ENCODE measurements around the gene XAB2. TPM values are rescaled to one million over a fixed set of nuclear protein-coding genes. Genes with fewer than 3 reads are reported as not detected.

The XAB2 gene
- total RNA-seq = 10 to 100 TPM; 75.6 to 77.2 TPM
- polyA plus RNA-seq = 1 to 10 TPM; 5.4 to 9.6 TPM

GRCh38 chr19:7629347-7630054, at the start of gene XAB2, which contains the start of gene PET100:
TSS of gene XAB2 (minus strand) at chr19:7629545. CDS start at chr19:7629527, 18 bp downstream.
TSS of gene PET100 (plus strand) at chr19:7629793. CDS start at chr19:7629834, 41 bp downstream.
- H3K36me3 ChIP-seq (ENCODE audit: insufficient read depth, low read length) = peaks cover 26% of the 10 kb centered on the region
- peaks cover 4 to 33% of the 10 kb centered on the region in 2 donors for H3K36me3 Mint-ChIP-seq
- no peaks in the 10 kb centered on the region for H3K27me3 ChIP-seq (ENCODE audit: insufficient read depth, low read length)
- peak; percentile 93 to 98 (median 96) for DNase-seq
- H3K4me3 ChIP-seq (ENCODE audit: low read length in 2 of 2) = peak within 1 kb of the TSS; percentile 81 to 96
- H3K4me3 Mint-ChIP-seq = peak within 1 kb of the TSS; percentile 95 to 99 (median 96)
- H3K9me3 ChIP-seq (ENCODE audit: control insufficient read depth in 1 of 2, low read length in 2 of 2) = no peaks in the 10 kb centered on the region
- intact Hi-C loops (cut with micrococcal nuclease) = loop anchor here (1.0 to 5.0 kb wide), 3 partner anchors 8 to 293 kb away; partner anchors contain the start of genes SNAPC2, STXBP2 and TRAPPC5
- ChIA-PET CTCF (ENCODE audit: partially characterized antibody) (interaction anchor here (0.6 to 1.7 kb wide), 10 partner anchors 8 to 373 kb away, joined by 3 to 6 read pairs (median 3); partner anchors contain the start of gene TRAPPC5), POLR2A (ENCODE audit: partially characterized antibody) (interaction anchor here (0.7 to 2.8 kb wide), 23 partner anchors 9 to 815 kb away, joined by 3 to 15 read pairs (median 6); partner anchors contain the start of genes ARHGEF18, HNRNPM, MCOLN1 and PNPLA6)
- H3K4me1 Mint-ChIP-seq = peaks cover 16 to 47% (median 34%) of the 10 kb centered on the region in 4 donors
- H3K4me1 ChIP-seq (ENCODE audit: insufficient read depth, low read length) = peaks cover 31% of the 10 kb centered on the region
- H3K27ac Mint-ChIP-seq = peak within 1 kb of the TSS; percentile 92 to 100 (median 99)
- peak within 1 kb of the TSS; percentile 94 for H3K27ac ChIP-seq (ENCODE audit: low read depth, low read length)
- no peaks in the 10 kb centered on the region for H3K27me3 Mint-ChIP-seq
- H3K9me3 Mint-ChIP-seq = peaks cover 0 to 3% (median 0%) of the 10 kb centered on the region in 8 donors

GRCh38 chr19:7677669-7678311, 48.4 kb upstream of the XAB2 start:
- peaks cover 10% of the 10 kb centered on the region for H3K27me3 ChIP-seq (ENCODE audit: insufficient read depth, low read length)
- Mint-ChIP-seq H3K4me1 (peaks cover 23 to 61% (median 38%) of the 10 kb centered on the region in 4 donors), H3K4me3 (peak overlapping the region in 2 of 8 donors; percentile 25 to 45), H3K9me3 (peaks cover 0 to 2% (median 0%) of the 10 kb centered on the region in 8 donors), H3K27me3 (peaks cover 16 to 30% of the 10 kb centered on the region in 2 donors), H3K27ac (peak overlapping the region in 1 of 7 donors; percentile 84), H3K36me3 (peaks cover 4 to 10% of the 10 kb centered on the region in 2 donors)
- no peak for DNase-seq
- POLR2A ChIA-PET (ENCODE audit: partially characterized antibody) = no interaction called here
- CTCF ChIA-PET (ENCODE audit: partially characterized antibody) = interaction anchor here (0.9 to 2.6 kb wide), 4 partner anchors 110 to 126 kb away, joined by 4 to 19 read pairs (median 6); no protein-coding TSS in a partner anchor
- H3K4me3 ChIP-seq (ENCODE audit: low read length in 2 of 2) = no peak overlapping the region
- peaks cover 4% of the 10 kb centered on the region for H3K36me3 ChIP-seq (ENCODE audit: insufficient read depth, low read length)
- peaks cover 46% of the 10 kb centered on the region for H3K4me1 ChIP-seq (ENCODE audit: insufficient read depth, low read length)
- H3K9me3 ChIP-seq (ENCODE audit: control insufficient read depth in 1 of 2, low read length in 2 of 2) = no peaks in the 10 kb centered on the region
- no peak overlapping the region for H3K27ac ChIP-seq (ENCODE audit: low read depth, low read length)
- intact Hi-C loops (cut with micrococcal nuclease) = no loop called here

GRCh38 chr19:7676854-7677253, 47.5 kb upstream of the XAB2 start, which contains the start of gene MCEMP1:
TSS of gene MCEMP1 (plus strand) at chr19:7677090. CDS start at chr19:7677121, 31 bp downstream.
- Mint-ChIP-seq H3K4me1 (peaks cover 21 to 61% (median 35%) of the 10 kb centered on the region in 4 donors), H3K9me3 (peaks cover 0 to 2% (median 0%) of the 10 kb centered on the region in 8 donors), H3K36me3 (peaks cover 0 to 7% of the 10 kb centered on the region in 2 donors), H3K27ac (peak within 1 kb of the TSS in 5 of 7 donors; percentile 18 to 84 (median 32)), H3K4me3 (peak within 1 kb of the TSS in 6 of 8 donors; percentile 25 to 79 (median 58)), H3K27me3 (peaks cover 18 to 31% of the 10 kb centered on the region in 2 donors)
- Histone ChIP-seq H3K4me3 (ENCODE audit: low read length in 2 of 2) (no peak within 1 kb of the TSS), H3K9me3 (ENCODE audit: control insufficient read depth in 1 of 2, low read length in 2 of 2) (no peaks in the 10 kb centered on the region), H3K36me3 (ENCODE audit: insufficient read depth, low read length) (no peaks in the 10 kb centered on the region), H3K27me3 (ENCODE audit: insufficient read depth, low read length) (peaks cover 11% of the 10 kb centered on the region), H3K27ac (ENCODE audit: low read depth, low read length) (no peak within 1 kb of the TSS), H3K4me1 (ENCODE audit: insufficient read depth, low read length) (peaks cover 43% of the 10 kb centered on the region)
- ChIA-PET CTCF (ENCODE audit: partially characterized antibody) (interaction anchor here (0.9 to 2.6 kb wide), 4 partner anchors 109 to 127 kb away, joined by 3 to 19 read pairs (median 4); no protein-coding TSS in a partner anchor), POLR2A (ENCODE audit: partially characterized antibody) (no interaction called here)
- no peak for DNase-seq
- intact Hi-C loops (cut with micrococcal nuclease) = no loop called here

GRCh38 chr19:7676376-7676775, 47.0 kb upstream of the XAB2 start:
- peaks cover 21 to 36% of the 10 kb centered on the region in 2 donors for H3K27me3 Mint-ChIP-seq
- DNase-seq = no peak
- Histone ChIP-seq H3K4me1 (ENCODE audit: insufficient read depth, low read length) (peaks cover 38% of the 10 kb centered on the region), H3K27ac (ENCODE audit: low read depth, low read length) (no peak overlapping the region), H3K4me3 (ENCODE audit: low read length in 2 of 2) (no peak overlapping the region), H3K27me3 (ENCODE audit: insufficient read depth, low read length) (peaks cover 11% of the 10 kb centered on the region), H3K9me3 (ENCODE audit: control insufficient read depth in 1 of 2, low read length in 2 of 2) (no peaks in the 10 kb centered on the region), H3K36me3 (ENCODE audit: insufficient read depth, low read length) (no peaks in the 10 kb centered on the region)
- H3K4me3 Mint-ChIP-seq = peak overlapping the region in 4 of 8 donors; percentile 43 to 79 (median 59)
- ChIA-PET POLR2A (ENCODE audit: partially characterized antibody) (no interaction called here), CTCF (ENCODE audit: partially characterized antibody) (interaction anchor here (0.9 to 1.7 kb wide), 4 partner anchors 108 to 127 kb away, joined by 3 to 5 read pairs (median 4); no protein-coding TSS in a partner anchor)
- peak overlapping the region in 2 of 7 donors; percentile 18 to 27 for H3K27ac Mint-ChIP-seq
- peaks cover 18 to 59% (median 31%) of the 10 kb centered on the region in 4 donors for H3K4me1 Mint-ChIP-seq
- peaks cover 0 to 2% of the 10 kb centered on the region in 2 donors for H3K36me3 Mint-ChIP-seq
- peaks cover 0 to 2% (median 0%) of the 10 kb centered on the region in 8 donors for H3K9me3 Mint-ChIP-seq
- intact Hi-C loops (cut with micrococcal nuclease) = no loop called here

GRCh38 chr19:7674010-7675005, 45.0 kb upstream of the XAB2 start:
- POLR2A ChIA-PET (ENCODE audit: partially characterized antibody) = interaction anchor here (1.2 kb wide), 1 partner anchor 141 kb away, joined by 3 read pairs; no protein-coding TSS in a partner anchor
- Mint-ChIP-seq H3K4me3 (no peak overlapping the region), H3K4me1 (peaks cover 15 to 53% (median 29%) of the 10 kb centered on the region in 4 donors), H3K27ac (peak overlapping the region in 1 of 7 donors; percentile 15), H3K36me3 (no peaks in the 10 kb centered on the region), H3K27me3 (peaks cover 27 to 45% of the 10 kb centered on the region in 2 donors), H3K9me3 (peaks cover 0 to 2% (median 0%) of the 10 kb centered on the region in 8 donors)
- Histone ChIP-seq H3K36me3 (ENCODE audit: insufficient read depth, low read length) (no peaks in the 10 kb centered on the region), H3K9me3 (ENCODE audit: control insufficient read depth in 1 of 2, low read length in 2 of 2) (no peaks in the 10 kb centered on the region), H3K4me3 (ENCODE audit: low read length in 2 of 2) (no peak overlapping the region), H3K27ac (ENCODE audit: low read depth, low read length) (no peak overlapping the region), H3K27me3 (ENCODE audit: insufficient read depth, low read length) (peaks cover 11% of the 10 kb centered on the region), H3K4me1 (ENCODE audit: insufficient read depth, low read length) (peaks cover 31% of the 10 kb centered on the region)
- no peak for DNase-seq
- CTCF ChIA-PET (ENCODE audit: partially characterized antibody) = no interaction called here
- intact Hi-C loops (cut with micrococcal nuclease) = no loop called here

- Mint-ChIP-seq H3K27me3 (peaks cover 25 to 39% of the 10 kb centered on the region in 2 donors), H3K9me3 (peaks cover 0 to 2% (median 0%) of the 10 kb centered on the region in 8 donors), H3K36me3 (no peaks in the 10 kb centered on the region), H3K27ac (no peak overlapping the region), H3K4me1 (peaks cover 12 to 38% (median 25%) of the 10 kb centered on the region in 4 donors), H3K4me3 (no peak overlapping the region)
- intact Hi-C loops (cut with micrococcal nuclease) = no loop called here
- no peaks in the 10 kb centered on the region for H3K9me3 ChIP-seq (ENCODE audit: control insufficient read depth in 1 of 2, low read length in 2 of 2)
- CTCF ChIA-PET (ENCODE audit: partially characterized antibody) = interaction anchor here (2.2 kb wide), 1 partner anchor 8 kb away, joined by 4 read pairs; the partner anchor contains the start of gene TRAPPC5
- H3K27me3 ChIP-seq (ENCODE audit: insufficient read depth, low read length) = peaks cover 11% of the 10 kb centered on the region
- H3K27ac ChIP-seq (ENCODE audit: low read depth, low read length) = no peak overlapping the region
- H3K4me3 ChIP-seq (ENCODE audit: low read length in 2 of 2) = no peak overlapping the region
- DNase-seq = no peak
- no peaks in the 10 kb centered on the region for H3K36me3 ChIP-seq (ENCODE audit: insufficient read depth, low read length)
- peaks cover 25% of the 10 kb centered on the region for H3K4me1 ChIP-seq (ENCODE audit: insufficient read depth, low read length)
- POLR2A ChIA-PET (ENCODE audit: partially characterized antibody) = no interaction called here
Measured at GRCh38 chr19:7672522-7672921, 43.2 kb upstream of the XAB2 start.

Measured in CD4-positive, alpha-beta memory T cell (primary cell).